H9 (cell line): Measurements from ENCODE around the gene FAM89B. TPM values are rescaled to one million over a fixed set of nuclear protein-coding genes. Genes with fewer than 3 reads are reported as not detected.

Experiments
- DNase-seq: peaks from one replicate; pipeline ENCODE4 v3.0.0-alpha.2; 2017
- H2AFZ ChIP-seq: one replicate; pipeline ENCODE4 v1.6.1; 2013; ENCODE audit warnings: mild to moderate bottlenecking, low read length, control low read depth, moderate library complexity
- H2AK5ac ChIP-seq: 2 replicates; pipeline ENCODE4 v1.6.1; 2013; ENCODE audit warnings: low read length, control low read depth, mixed read lengths; ENCODE audit not compliant: insufficient read length
- H2BK120ac ChIP-seq: one replicate; pipeline ENCODE4 v1.6.1; 2013; ENCODE audit warnings: low read depth, mild to moderate bottlenecking, low read length, control low read depth, inconsistent platforms; ENCODE audit not compliant: poor library complexity, severe bottlenecking
- H2BK12ac ChIP-seq: 2 replicates; pipeline ENCODE4 v1.6.1; 2013; ENCODE audit warnings: low read length, control low read depth, mixed read lengths, low read depth; ENCODE audit not compliant: insufficient read length
- H2BK15ac ChIP-seq: 2 replicates; pipeline ENCODE4 v1.6.1; 2013; ENCODE audit warnings: low read depth, low read length, control low read depth
- H2BK20ac ChIP-seq: one replicate; pipeline ENCODE4 v1.6.1; 2013; ENCODE audit warnings: low read depth, mild to moderate bottlenecking, low read length, control low read depth, inconsistent platforms; ENCODE audit not compliant: poor library complexity, severe bottlenecking
- H2BK5ac ChIP-seq: 2 replicates; pipeline ENCODE4 v1.6.1; 2013; ENCODE audit warnings: low read length, control low read depth, mixed read lengths; ENCODE audit not compliant: insufficient read length
- H3K14ac ChIP-seq: 2 replicates; pipeline ENCODE4 v1.6.1; 2013; ENCODE audit warnings: low read length, control low read depth; ENCODE audit not compliant: insufficient read depth
- H3K18ac ChIP-seq: 2 replicates; pipeline ENCODE4 v1.6.1; 2013; ENCODE audit warnings: low read depth, mild to moderate bottlenecking, mixed read lengths, low read length, control low read depth; ENCODE audit not compliant: insufficient read length
- H3K23ac ChIP-seq: 2 replicates; pipeline ENCODE4 v1.6.1; 2013; ENCODE audit warnings: low read length, control low read depth, mixed read lengths, low read depth; ENCODE audit not compliant: insufficient read length
- H3K23me2 ChIP-seq: 2 replicates; pipeline ENCODE4 v1.6.1; 2013; ENCODE audit warnings: low read depth, mild to moderate bottlenecking, mixed read lengths, low read length, control low read depth; ENCODE audit not compliant: insufficient read length, poor library complexity, severe bottlenecking
- H3K27ac ChIP-seq: 2 replicates; pipeline ENCODE4 v1.5.1; 2013; ENCODE audit warnings: low read length, control low read depth, mixed read lengths, low read depth; ENCODE audit not compliant: insufficient read length
- H3K27me3 ChIP-seq: 2 replicates; pipeline ENCODE4 v1.6.1; 2013; ENCODE audit warnings: low read length, control low read depth, inconsistent platforms; ENCODE audit not compliant: insufficient read depth
- H3K4ac ChIP-seq: 2 replicates; pipeline ENCODE4 v1.6.1; 2013; ENCODE audit warnings: low read depth, mild to moderate bottlenecking, control low read depth, inconsistent platforms, low read length, moderate library complexity
- H3K4me1 ChIP-seq: 2 replicates; pipeline ENCODE4 v1.6.1; 2013; ENCODE audit warnings: low read length, control low read depth, inconsistent platforms; ENCODE audit not compliant: insufficient read depth
- H3K4me2 ChIP-seq: 2 replicates; pipeline ENCODE4 v1.6.1; 2013; ENCODE audit warnings: low read length, control low read depth, mixed read lengths; ENCODE audit not compliant: insufficient read length, insufficient read depth
- H3K56ac ChIP-seq: 2 replicates; pipeline ENCODE4 v1.6.1; 2013; ENCODE audit warnings: low read depth, mild to moderate bottlenecking, mixed read lengths, low read length, control low read depth; ENCODE audit not compliant: insufficient read length
- H3K79me1 ChIP-seq: 2 replicates; pipeline ENCODE4 v1.6.1; 2013; ENCODE audit warnings: low read depth, mild to moderate bottlenecking, moderate library complexity, low read length, control low read depth, inconsistent platforms; ENCODE audit not compliant: insufficient read depth, poor library complexity, severe bottlenecking
- H3K79me2 ChIP-seq: 2 replicates; pipeline ENCODE4 v1.6.1; 2013; ENCODE audit warnings: low read length, control low read depth, inconsistent platforms; ENCODE audit not compliant: insufficient read depth
- H3K9ac ChIP-seq: 2 replicates; pipeline ENCODE4 v1.6.1; 2013; ENCODE audit warnings: low read length, control low read depth, mixed read lengths; ENCODE audit not compliant: insufficient read length; ENCODE audit errors: extremely low read depth
- H3K9me3 ChIP-seq: one replicate; pipeline ENCODE4 v1.6.1; 2013; ENCODE audit warnings: low read depth, low read length, inconsistent platforms; ENCODE audit not compliant: control insufficient read depth
- H3T11ph ChIP-seq: one replicate; pipeline ENCODE4 v1.6.1; 2013; ENCODE audit warnings: mild to moderate bottlenecking, low read length, control low read depth, inconsistent platforms
- H4K20me1 ChIP-seq: one replicate; pipeline ENCODE4 v1.6.1; 2013; ENCODE audit not compliant: control insufficient read depth, insufficient read length, insufficient read depth
- H4K5ac ChIP-seq: 2 replicates; pipeline ENCODE4 v1.6.1; 2013; ENCODE audit warnings: low read depth, mild to moderate bottlenecking, mixed read lengths, low read length, control low read depth; ENCODE audit not compliant: insufficient read length
- H4K8ac ChIP-seq: replicated peaks from 2 replicates; pipeline ENCODE4 v1.6.1; 2013; ENCODE audit warnings: low read length, control low read depth, mixed read lengths, low read depth; ENCODE audit not compliant: insufficient read length
- H4K91ac ChIP-seq: 2 replicates; pipeline ENCODE4 v1.6.1; 2013; ENCODE audit warnings: low read depth, mild to moderate bottlenecking, moderate library complexity, mixed read lengths, low read length, control low read depth; ENCODE audit not compliant: insufficient read length
- H3K27ac Mint-ChIP-seq, 3 experiments: 2 replicates in 2 of 3; 3 replicates in 1 of 3; pipeline ENCODE4 v1.8.0; 2020 to 2021; ENCODE audit warnings: mixed read lengths in 3 of 3, mild to moderate bottlenecking in 1 of 3, moderate library complexity in 1 of 3
- H3K27me3 Mint-ChIP-seq: 2 replicates; pipeline ENCODE4 v1.8.0; 2021; ENCODE audit warnings: low read depth, mild to moderate bottlenecking, moderate library complexity, mixed read lengths
- H3K36me3 Mint-ChIP-seq, 3 experiments: 2 replicates in 2 of 3; 3 replicates in 1 of 3; pipeline ENCODE4 v1.8.0; 2020 to 2021; ENCODE audit warnings: low read depth in 3 of 3, mixed read lengths in 3 of 3; ENCODE audit not compliant: insufficient read depth in 1 of 3
- H3K4me1 Mint-ChIP-seq, 2 experiments: 2 replicates each; pipeline ENCODE4 v1.8.0; 2020; ENCODE audit warnings: mixed read lengths in 2 of 2
- H3K4me3 Mint-ChIP-seq, 2 experiments: 2 replicates in 1 of 2; 3 replicates in 1 of 2; pipeline ENCODE4 v1.8.0; 2020 to 2021; ENCODE audit warnings: mild to moderate bottlenecking in 2 of 2, mixed read lengths in 2 of 2, moderate library complexity in 1 of 2
- H3K9me3 Mint-ChIP-seq, 2 experiments: 2 replicates in 1 of 2; 3 replicates in 1 of 2; pipeline ENCODE4 v1.8.0; 2020; ENCODE audit warnings: mild to moderate bottlenecking in 2 of 2, mixed read lengths in 2 of 2, moderate library complexity in 1 of 2
- CTCF ChIP-seq: fragments of 200-600 bp; sonication (generic); conservative IDR thresholded peaks from 3 replicates; pipeline ENCODE4 v1.8.0; 2021; ENCODE audit warnings: antibody characterized with exemption, mild to moderate bottlenecking
- WGBS: extraction: QIAGEN DNeasy Blood & Tissue Kit; methylation state at CpG from one replicate; pipeline ENCODE4 v1.1.7; 2013; ENCODE audit warnings: missing lambda C conversion rate, low lambda C conversion rate, mixed read lengths; ENCODE audit not compliant: insufficient read length; ENCODE audit errors: extremely low coverage; 5-methylcytosine and 5-hydroxymethylcytosine counted together
- total RNA-seq: library from RNA; stranded (reverse); gene quantifications from 2 replicates; pipeline ENCODE4 v1.2.1, GENCODE V29; 2021

FAM89B gene
- total RNA-seq, 1 experiment from 2014 or later: 21.7 TPM

GRCh38 chr11:65589444-65590239, 17.3 kb downstream of the FAM89B start:
- Histone ChIP-seq H2BK120ac (no peak overlapping the region), H3K4ac (no peak overlapping the region), H4K8ac (no peak overlapping the region), H3K4me2 (no peak overlapping the region), H3K27ac (no peak overlapping the region), H3K9ac (no peak overlapping the region), H4K20me1 (no peaks in the 10 kb centered on the region), H3K27me3 (no peaks in the 10 kb centered on the region; the same call in 1 of the 2 replicates), H3T11ph (no peak overlapping the region), H2BK15ac (no peak overlapping the region), H3K4me1 (no peaks in the 10 kb centered on the region; the same call in 1 of the 2 replicates), H3K79me1 (no peaks in the 10 kb centered on the region), H3K14ac (no peak overlapping the region), H4K91ac (no peak overlapping the region), H3K18ac (no peak overlapping the region), H3K23me2 (no peaks in the 10 kb centered on the region), H2AFZ (no peak overlapping the region), H2BK12ac (no peak overlapping the region), H3K23ac (no peak overlapping the region), H2BK5ac (no peak overlapping the region), H3K9me3 (no peaks in the 10 kb centered on the region), H3K79me2 (no peaks in the 10 kb centered on the region), H2AK5ac (no peak overlapping the region), H4K5ac (no peak overlapping the region), H2BK20ac (no peak overlapping the region), H3K56ac (no peak overlapping the region)
- Mint-ChIP-seq H3K27me3 (peaks cover 33% of the 10 kb centered on the region), H3K4me1 (peaks cover 8 to 40% of the 10 kb centered on the region in 2 experiments), H3K36me3 (peaks cover 0 to 4% (median 3%) of the 10 kb centered on the region in 3 experiments; a peak in 3 of 7 replicates), H3K9me3 (no peaks in the 10 kb centered on the region), H3K4me3 (no peak overlapping the region; a peak in 1 of 5 replicates), H3K27ac (no peak overlapping the region)
- DNase-seq: no peak
- no peak for TF ChIP-seq CTCF
- no CpG with 5 or more reads among the region's 9 CpGs for WGBS
